Measurements from ENCODE around the gene SYPL2. TPM values are rescaled to one million over a fixed set of nuclear protein-coding genes. Genes with fewer than 3 reads are reported as not detected.

The SYPL2 gene
- total and polyA plus RNA-seq, 2 donors (not counting 3 experiments of a cell fraction or from before 2014, with no cell fraction given) = not detected

DNA sequence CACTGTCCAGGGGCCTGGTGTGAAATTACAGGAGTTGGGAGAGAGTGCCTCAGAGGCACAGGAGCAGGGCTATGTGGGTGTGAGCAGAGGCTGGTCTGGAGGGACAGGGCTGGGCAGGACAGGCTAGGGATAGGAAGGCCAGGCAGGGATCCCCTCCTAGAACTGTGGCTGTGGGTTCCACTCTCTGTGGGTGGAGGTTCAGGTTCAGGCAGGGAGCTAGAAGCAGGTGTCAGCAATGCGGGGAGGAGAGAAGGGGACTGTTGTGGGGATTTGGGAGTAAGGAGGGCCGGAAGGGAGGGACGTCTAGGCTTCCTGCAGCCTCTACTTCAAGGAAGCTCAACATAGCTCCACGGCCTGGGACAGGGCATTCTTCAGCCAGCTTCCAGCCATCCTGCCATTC, 65.0 kb downstream of the SYPL2 start:
- no peak overlapping the region for H3K4me2 ChIP-seq (ENCODE audit: insufficient read depth, low read length)
- no peak overlapping the region for H3K4me3 ChIP-seq (replicated peaks in 1 of 3; ENCODE audit: insufficient read depth in 1 of 3, low read depth in 1 of 3, low read length in 3 of 3)
- CTCF ChIA-PET = interaction anchor here (0.6 to 18.7 kb wide), 23 partner anchors 9 to 503 kb away, joined by 3 to 955 read pairs (median 15); partner anchors contain the start of genes AHCYL1, AMIGO1, ATXN7L2 and CYB561D1
- TF ChIP-seq, protein P1, sequence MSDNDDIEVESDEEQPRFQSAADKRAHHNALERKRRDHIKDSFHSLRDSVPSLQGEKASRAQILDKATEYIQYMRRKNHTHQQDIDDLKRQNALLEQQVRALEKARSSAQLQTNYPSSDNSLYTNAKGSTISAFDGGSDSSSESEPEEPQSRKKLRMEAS (IDR thresholded peaks at IDR 0.05; ENCODE audit: insufficient read depth, insufficient read length) = no peak
- TF ChIP-seq, protein P2, sequence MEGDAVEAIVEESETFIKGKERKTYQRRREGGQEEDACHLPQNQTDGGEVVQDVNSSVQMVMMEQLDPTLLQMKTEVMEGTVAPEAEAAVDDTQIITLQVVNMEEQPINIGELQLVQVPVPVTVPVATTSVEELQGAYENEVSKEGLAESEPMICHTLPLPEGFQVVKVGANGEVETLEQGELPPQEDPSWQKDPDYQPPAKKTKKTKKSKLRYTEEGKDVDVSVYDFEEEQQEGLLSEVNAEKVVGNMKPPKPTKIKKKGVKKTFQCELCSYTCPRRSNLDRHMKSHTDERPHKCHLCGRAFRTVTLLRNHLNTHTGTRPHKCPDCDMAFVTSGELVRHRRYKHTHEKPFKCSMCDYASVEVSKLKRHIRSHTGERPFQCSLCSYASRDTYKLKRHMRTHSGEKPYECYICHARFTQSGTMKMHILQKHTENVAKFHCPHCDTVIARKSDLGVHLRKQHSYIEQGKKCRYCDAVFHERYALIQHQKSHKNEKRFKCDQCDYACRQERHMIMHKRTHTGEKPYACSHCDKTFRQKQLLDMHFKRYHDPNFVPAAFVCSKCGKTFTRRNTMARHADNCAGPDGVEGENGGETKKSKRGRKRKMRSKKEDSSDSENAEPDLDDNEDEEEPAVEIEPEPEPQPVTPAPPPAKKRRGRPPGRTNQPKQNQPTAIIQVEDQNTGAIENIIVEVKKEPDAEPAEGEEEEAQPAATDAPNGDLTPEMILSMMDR (IDR thresholded peaks at IDR 0.05; ENCODE audit: extremely low read depth in 1 of 2, insufficient read depth in 1 of 2, low read depth in 1 of 2, low read length in 2 of 2) = no peak
- TF ChIP-seq POLR2AphosphoS5 (IDR thresholded peaks at IDR 0.05; ENCODE audit: insufficient read depth, low read depth, low read length) = no peak
- TF ChIP-seq MYC (IDR thresholded peaks at IDR 0.05; ENCODE audit: low read depth, low read length) = no peak
- TF ChIP-seq POLR2A (IDR thresholded peaks at IDR 0.05; ENCODE audit: low read depth, low read length) = no peak
- TF ChIP-seq GATA2 (IDR thresholded peaks at IDR 0.05; ENCODE audit: insufficient read depth, insufficient read length, low read depth, low read length) = no peak
- TF ChIP-seq FOS (IDR thresholded peaks at IDR 0.05; ENCODE audit: borderline replicate concordance, insufficient read depth, low read length) = no peak
- TF ChIP-seq EZH2 (IDR thresholded peaks at IDR 0.05; ENCODE audit: borderline replicate concordance, low read depth, low read length, severe bottlenecking) = no peak
- no peak for TF ChIP-seq JUN (IDR thresholded peaks at IDR 0.05; ENCODE audit: borderline replicate concordance, insufficient read depth, insufficient read length, low read depth)
- H3K9ac ChIP-seq (replicated peaks; ENCODE audit: extremely low read depth, insufficient read depth, low read length) = no peak overlapping the region
- intact Hi-C loops (cut with micrococcal nuclease) (no loop called here), dilution Hi-C loops (cut with MboI; ENCODE audit: extremely low pct_ligation_motif_present, low sequenced_read_pairs) (no loop called here)
- no peak for FAIRE-seq
- peaks cover 4% of the 10 kb centered on the region for H3K4me1 ChIP-seq (ENCODE audit: control insufficient read depth, extremely low read depth, insufficient read depth, low read length)
- DNase-seq (ENCODE audit: low read depth, low spot score) = no peak
- no peaks in the 10 kb centered on the region for H3K79me2 ChIP-seq (ENCODE audit: control insufficient read depth, insufficient read depth, low read length)
- H3K27me3 ChIP-seq (ENCODE audit: control insufficient read depth in 2 of 2, insufficient read depth in 2 of 2, low read length in 2 of 2) = peaks cover 2 to 10% of the 10 kb centered on the region in 2 experiments
- no peak overlapping the region for H3K27ac ChIP-seq (ENCODE audit: insufficient read depth, low read depth, low read length)
- POLR2A ChIA-PET = no interaction called here
- no peaks in the 10 kb centered on the region for H4K20me1 ChIP-seq (replicated peaks; ENCODE audit: control insufficient read depth, extremely low read depth, insufficient read depth, low read length)
- BruUV-seq (replicated peaks) = no TSS peak
- no peaks in the 10 kb centered on the region for H3K9me3 ChIP-seq (replicated peaks; ENCODE audit: control insufficient read depth, insufficient read depth, low read length)
- no peaks in the 10 kb centered on the region for H3K36me3 ChIP-seq (ENCODE audit: control insufficient read depth in 2 of 2, extremely low read depth in 1 of 2, insufficient read depth in 2 of 2, low read length in 2 of 2)
- no peak overlapping the region for H2AFZ ChIP-seq (ENCODE audit: low read depth, low read length)
- H3K9me1 ChIP-seq (replicated peaks; ENCODE audit: control insufficient read depth, extremely low read depth, insufficient read depth, low read length) = no peaks in the 10 kb centered on the region

Other genes starting within 250 kb of the SYPL2 start
- gene CELSR2, start 217.0 kb upstream of the SYPL2 start, total RNA-seq = 1.4 and 2.2 TPM in 2 replicates
- gene CELSR2, start 217.0 kb upstream of the SYPL2 start, polyA plus RNA-seq = 0.76 and 0.90 TPM in 2 replicates
- 23.4 and 29.3 TPM in 2 replicates for gene PSRC1, start 183.4 kb upstream of the SYPL2 start, total RNA-seq
- gene PSRC1, start 183.4 kb upstream of the SYPL2 start, polyA plus RNA-seq = 21.6 and 25.0 TPM in 2 replicates
- gene MYBPHL, start 159.5 kb upstream of the SYPL2 start, total RNA-seq = not detected in 2 replicates
- not detected in 2 replicates for gene MYBPHL, start 159.5 kb upstream of the SYPL2 start, polyA plus RNA-seq
- 16.8 and 17.8 TPM in 2 replicates for gene SORT1, start 68.6 kb upstream of the SYPL2 start, total RNA-seq
- gene SORT1, start 68.6 kb upstream of the SYPL2 start, polyA plus RNA-seq = 6.4 and 6.8 TPM in 2 replicates
- gene PSMA5, start 40.1 kb upstream of the SYPL2 start, total RNA-seq = 112 and 125 TPM in 2 replicates
- gene PSMA5, start 40.1 kb upstream of the SYPL2 start, polyA plus RNA-seq = 87.9 and 98.1 TPM in 2 replicates
- gene ATXN7L2, start 17.4 kb downstream of the SYPL2 start, total RNA-seq = 3.8 and 4.4 TPM in 2 replicates
- 4.9 and 5.7 TPM in 2 replicates for gene ATXN7L2, start 17.4 kb downstream of the SYPL2 start, polyA plus RNA-seq
- 6.9 and 7.3 TPM in 2 replicates for gene CYB561D1, start 27.5 kb downstream of the SYPL2 start, total RNA-seq
- gene CYB561D1, start 27.5 kb downstream of the SYPL2 start, polyA plus RNA-seq = 7.2 and 9.2 TPM in 2 replicates
- 0.78 and 0.88 TPM in 2 replicates for gene AMIGO1, start 43.2 kb downstream of the SYPL2 start, total RNA-seq
- 0.67 and 0.80 TPM in 2 replicates for gene AMIGO1, start 43.2 kb downstream of the SYPL2 start, polyA plus RNA-seq
- gene GPR61, start 73.3 kb downstream of the SYPL2 start, total RNA-seq = not detected in 2 replicates
- not detected in 2 replicates for gene GPR61, start 73.3 kb downstream of the SYPL2 start, polyA plus RNA-seq
- gene GNAI3, start 82.1 kb downstream of the SYPL2 start, total RNA-seq = 12.9 and 14.0 TPM in 2 replicates
- 3.7 and 5.0 TPM in 2 replicates for gene GNAI3, start 82.1 kb downstream of the SYPL2 start, polyA plus RNA-seq
- 0.30 TPM in 1 of 2 replicates, not detected in the other for gene GNAT2, start 153.1 kb downstream of the SYPL2 start, total RNA-seq
- 0.08 TPM in 1 of 2 replicates, not detected in the other for gene GNAT2, start 153.1 kb downstream of the SYPL2 start, polyA plus RNA-seq
- 69.4 and 82.7 TPM in 2 replicates for gene AMPD2, start 153.3 kb downstream of the SYPL2 start, total RNA-seq
- 66.5 and 69.4 TPM in 2 replicates for gene AMPD2, start 153.3 kb downstream of the SYPL2 start, polyA plus RNA-seq
- gene GSTM4, start 189.6 kb downstream of the SYPL2 start, total RNA-seq = 5.5 and 9.5 TPM in 2 replicates
- 11.6 and 12.4 TPM in 2 replicates for gene GSTM4, start 189.6 kb downstream of the SYPL2 start, polyA plus RNA-seq
- 12.0 and 21.5 TPM in 2 replicates for gene GSTM2, start 201.5 kb downstream of the SYPL2 start, total RNA-seq
- gene GSTM2, start 201.5 kb downstream of the SYPL2 start, polyA plus RNA-seq = 23.6 and 27.1 TPM in 2 replicates
- gene GSTM1, start 221.3 kb downstream of the SYPL2 start, total RNA-seq = 35.5 TPM in 1 of 2 replicates, not detected in the other
- gene GSTM1, start 221.3 kb downstream of the SYPL2 start, polyA plus RNA-seq = 0.16 TPM in 1 of 2 replicates, not detected in the other
- 0.51 and 1.6 TPM in 2 replicates for gene GSTM5, start 245.7 kb downstream of the SYPL2 start, total RNA-seq
- 0.21 and 0.25 TPM in 2 replicates for gene GSTM5, start 245.7 kb downstream of the SYPL2 start, polyA plus RNA-seq